Immature natural killer cell (primary cell): Measurements from ENCODE around the gene PPP1R16B. TPM values are rescaled to one million over a fixed set of nuclear protein-coding genes. Genes with fewer than 3 reads are reported as not detected.
A peak's percentile ranks its signal among the peaks of the same experiment; 100 is the strongest.
"Not testable (repeated sequence)": the region's sequence is repeated elsewhere in the genome, so short reads cannot be mapped to it uniquely, and the experiment has no call there.

Experiments used
- DNase-seq, 3 donors: peaks; one replicate each; pipeline ENCODE4 v3.0.0; 2022; ENCODE audit warnings: mixed read lengths in 1 of 3
- H3K27ac Mint-ChIP-seq, 6 donors: one replicate each; pipeline ENCODE4 v1.8.0; 2020; ENCODE audit warnings: mixed read lengths in 6 of 6, mild to moderate bottlenecking in 5 of 6, inconsistent platforms in 4 of 6, moderate library complexity in 3 of 6
- H3K27me3 Mint-ChIP-seq, 3 donors: one replicate each; pipeline ENCODE4 v1.8.0; 2020 to 2021; ENCODE audit warnings: low read depth in 3 of 3, mild to moderate bottlenecking in 3 of 3, mixed read lengths in 3 of 3, moderate library complexity in 3 of 3, inconsistent platforms in 1 of 3
- H3K36me3 Mint-ChIP-seq, 3 donors: one replicate each; pipeline ENCODE4 v1.8.0; 2020; ENCODE audit warnings: mixed read lengths in 3 of 3, inconsistent platforms in 2 of 3, mild to moderate bottlenecking in 2 of 3
- H3K4me1 Mint-ChIP-seq, 2 donors: one replicate each; pipeline ENCODE4 v1.8.0; 2020; ENCODE audit warnings: inconsistent platforms in 2 of 2, mild to moderate bottlenecking in 2 of 2, mixed read lengths in 2 of 2, moderate library complexity in 1 of 2
- H3K4me3 Mint-ChIP-seq, 5 donors: one replicate each; pipeline ENCODE4 v1.8.0; 2020; ENCODE audit warnings: mild to moderate bottlenecking in 5 of 5, mixed read lengths in 5 of 5, inconsistent platforms in 3 of 5, moderate library complexity in 3 of 5
- H3K9me3 Mint-ChIP-seq, 6 donors: one replicate each; pipeline ENCODE4 v1.8.0; 2020; ENCODE audit warnings: mild to moderate bottlenecking in 6 of 6, mixed read lengths in 6 of 6, inconsistent platforms in 4 of 6, moderate library complexity in 3 of 6
- polyA plus RNA-seq, 3 donors: library from polyadenylated mRNA; unstranded; fragments of 300-500 nt; fragmentation: Illumina TruSeq; gene quantifications; one replicate each; pipeline ENCODE4 v1.2.3, GENCODE V29; 2021

Gene PPP1R16B
- polyA plus RNA-seq, 3 donors from 2014 or later, result 23.6 to 42.8 (median 24.9) TPM

GRCh38 chr20:38804682-38805501 is 605 bp upstream of the PPP1R16B start:
- H3K27me3 Mint-ChIP-seq, result peaks cover 21 to 43% (median 31%) of the 10 kb centered on the region in 3 donors
- H3K4me3 Mint-ChIP-seq, result peak overlapping the region; percentile 79 to 92 (median 90)
- H3K9me3 Mint-ChIP-seq, result no peaks in the 10 kb centered on the region
- DNase-seq, result peak; percentile 93 to 94 (median 94)
- peak overlapping the region; percentile 97 to 100 (median 99) for H3K27ac Mint-ChIP-seq
- H3K36me3 Mint-ChIP-seq, result peaks cover under 1 to 7% (median under 1%) of the 10 kb centered on the region in 3 donors
- H3K4me1 Mint-ChIP-seq, result peaks cover 51 to 52% of the 10 kb centered on the region in 2 donors

- Mint-ChIP-seq H3K27me3 (peaks cover 21 to 45% (median 41%) of the 10 kb centered on the region in 3 donors), H3K27ac (peak overlapping the region; percentile 97 to 100 (median 99)), H3K4me3 (peak overlapping the region; percentile 92 to 98 (median 92)), H3K36me3 (peaks cover 5 to 15% (median 8%) of the 10 kb centered on the region in 3 donors), H3K4me1 (peaks cover 61 to 64% of the 10 kb centered on the region in 2 donors), H3K9me3 (no peaks in the 10 kb centered on the region)
- peak; percentile 50 to 61 (median 56) for DNase-seq
Observed at GRCh38 chr20:38805958-38806854, 709 bp downstream of the PPP1R16B start.

- peaks cover 70 to 73% of the 10 kb centered on the region in 2 donors for H3K4me1 Mint-ChIP-seq
- peaks cover 11 to 22% (median 11%) of the 10 kb centered on the region in 3 donors for H3K36me3 Mint-ChIP-seq
- H3K27me3 Mint-ChIP-seq, result peaks cover 21 to 48% (median 44%) of the 10 kb centered on the region in 3 donors
- no peaks in the 10 kb centered on the region for H3K9me3 Mint-ChIP-seq
- H3K27ac Mint-ChIP-seq, result peak overlapping the region; percentile 86 to 100 (median 94)
- peak overlapping the region; percentile 82 to 98 (median 92) for H3K4me3 Mint-ChIP-seq
- DNase-seq, result peak; percentile 29 to 45 (median 34)
Observed at GRCh38 chr20:38806855-38807655, 1.6 kb downstream of the PPP1R16B start.

GRCh38 chr20:38809942-38810341 is 4.4 kb downstream of the PPP1R16B start:
- no peak overlapping the region for H3K4me3 Mint-ChIP-seq
- H3K27me3 Mint-ChIP-seq, result peaks cover 20 to 44% (median 41%) of the 10 kb centered on the region in 3 donors
- DNase-seq, result no peak
- no peaks in the 10 kb centered on the region for H3K9me3 Mint-ChIP-seq
- peak overlapping the region in 5 of 6 donors; percentile 33 to 100 (median 78) for H3K27ac Mint-ChIP-seq
- peaks cover 11 to 22% (median 13%) of the 10 kb centered on the region in 3 donors for H3K36me3 Mint-ChIP-seq
- H3K4me1 Mint-ChIP-seq, result peaks cover 70 to 81% of the 10 kb centered on the region in 2 donors

- DNase-seq, result no peak
- Mint-ChIP-seq H3K27ac (peak overlapping the region; percentile 75 to 100 (median 79)), H3K4me3 (peak overlapping the region in 1 of 5 donors; percentile 7), H3K27me3 (peaks cover 9 to 33% (median 32%) of the 10 kb centered on the region in 3 donors), H3K9me3 (no peaks in the 10 kb centered on the region), H3K36me3 (peaks cover 16 to 26% (median 17%) of the 10 kb centered on the region in 3 donors), H3K4me1 (peaks cover 76 to 88% of the 10 kb centered on the region in 2 donors)
Observed at GRCh38 chr20:38810926-38811630, 5.6 kb downstream of the PPP1R16B start.

- Mint-ChIP-seq H3K36me3 (peaks cover 16 to 27% (median 20%) of the 10 kb centered on the region in 3 donors), H3K4me1 (peaks cover 82 to 95% of the 10 kb centered on the region in 2 donors), H3K4me3 (no peak overlapping the region), H3K9me3 (no peaks in the 10 kb centered on the region), H3K27me3 (peaks cover 9 to 29% (median 28%) of the 10 kb centered on the region in 3 donors), H3K27ac (peak overlapping the region; percentile 20 to 90 (median 66))
- no peak for DNase-seq
Observed at GRCh38 chr20:38811769-38812168, 6.3 kb downstream of the PPP1R16B start.

GRCh38 chr20:38812182-38812581 is 6.7 kb downstream of the PPP1R16B start:
- Mint-ChIP-seq H3K27me3 (peaks cover 9 to 28% (median 25%) of the 10 kb centered on the region in 3 donors), H3K4me1 (peaks cover 83 to 96% of the 10 kb centered on the region in 2 donors), H3K36me3 (peaks cover 19 to 27% (median 24%) of the 10 kb centered on the region in 3 donors), H3K4me3 (no peak overlapping the region), H3K27ac (peak overlapping the region; percentile 37 to 90 (median 74)), H3K9me3 (no peaks in the 10 kb centered on the region)
- DNase-seq, result no peak

- Mint-ChIP-seq H3K9me3 (no peaks in the 10 kb centered on the region), H3K27ac (peak overlapping the region in 5 of 6 donors; percentile 19 to 90 (median 68)), H3K4me3 (no peak overlapping the region), H3K36me3 (peaks cover 19 to 27% (median 27%) of the 10 kb centered on the region in 3 donors), H3K27me3 (peaks cover 6 to 26% (median 22%) of the 10 kb centered on the region in 3 donors), H3K4me1 (peaks cover 81 to 96% of the 10 kb centered on the region in 2 donors)
- no peak for DNase-seq
Observed at GRCh38 chr20:38812709-38813573, 7.4 kb downstream of the PPP1R16B start.

GRCh38 chr20:38813574-38813962 is 8.1 kb downstream of the PPP1R16B start:
- not testable (repeated sequence) for DNase-seq, H3K9me3 Mint-ChIP-seq, H3K4me3 Mint-ChIP-seq
- peaks cover 19 to 27% (median 27%) of the 10 kb centered on the region in 3 donors for H3K36me3 Mint-ChIP-seq
- peaks cover 5 to 24% (median 18%) of the 10 kb centered on the region in 3 donors for H3K27me3 Mint-ChIP-seq
- H3K4me1 Mint-ChIP-seq, result peaks cover 81 to 96% of the 10 kb centered on the region in 2 donors
- H3K27ac Mint-ChIP-seq, result peak overlapping the region in 3 of 6 donors; percentile 8 to 56 (median 56)

GRCh38 chr20:38815446-38815845 is 9.9 kb downstream of the PPP1R16B start:
- no peak for DNase-seq
- H3K36me3 Mint-ChIP-seq, result peaks cover 14 to 28% (median 18%) of the 10 kb centered on the region in 3 donors
- H3K27me3 Mint-ChIP-seq, result peaks cover 0 to 14% (median 10%) of the 10 kb centered on the region in 3 donors
- no peak overlapping the region for H3K4me3 Mint-ChIP-seq
- H3K27ac Mint-ChIP-seq, result peak overlapping the region in 4 of 6 donors; percentile 26 to 76 (median 31)
- no peaks in the 10 kb centered on the region for H3K9me3 Mint-ChIP-seq
- H3K4me1 Mint-ChIP-seq, result peaks cover 72 to 93% of the 10 kb centered on the region in 2 donors
